GM23248 (cell line): Measurements from ENCODE around the gene FREM1.

Experiments
- EZH2 ChIP-seq: fragments of 200-600 bp; sonication (generic); IDR thresholded peaks from 2 replicates; pipeline ENCODE4 v1.6.1; 2018; ENCODE audit warnings: antibody characterized with exemption, mild to moderate bottlenecking; ENCODE audit not compliant: insufficient read depth, poor library complexity, severe bottlenecking
- EZH2phosphoT487 ChIP-seq: fragments of 200-600 bp; sonication (generic); IDR thresholded peaks from 2 replicates; pipeline ENCODE4 v1.6.1; 2018; ENCODE audit warnings: antibody characterized with exemption, moderate library complexity, mild to moderate bottlenecking, low read depth; ENCODE audit not compliant: insufficient read depth

- no peak for TF ChIP-seq EZH2phosphoT487
- no peak for TF ChIP-seq EZH2
Observed at GRCh38 chr9:14924230-14925219, 14.3 kb upstream of the FREM1 start.
